Stimulated activated CD8-positive, alpha-beta memory T cell treated with anti-CD3 and anti-CD28 coated beads, Interleukin-7, amount 100 ng/mL, for 1 hour (primary cell): Measurements from ENCODE around the gene AP2A2.

Experiments
- DNase-seq, 2 donors: peaks; one replicate each; pipeline ENCODE4 v3.0.0-alpha.2; 2020; ENCODE audit warnings: low read depth in 2 of 2

AP2A2 gene

DNA sequence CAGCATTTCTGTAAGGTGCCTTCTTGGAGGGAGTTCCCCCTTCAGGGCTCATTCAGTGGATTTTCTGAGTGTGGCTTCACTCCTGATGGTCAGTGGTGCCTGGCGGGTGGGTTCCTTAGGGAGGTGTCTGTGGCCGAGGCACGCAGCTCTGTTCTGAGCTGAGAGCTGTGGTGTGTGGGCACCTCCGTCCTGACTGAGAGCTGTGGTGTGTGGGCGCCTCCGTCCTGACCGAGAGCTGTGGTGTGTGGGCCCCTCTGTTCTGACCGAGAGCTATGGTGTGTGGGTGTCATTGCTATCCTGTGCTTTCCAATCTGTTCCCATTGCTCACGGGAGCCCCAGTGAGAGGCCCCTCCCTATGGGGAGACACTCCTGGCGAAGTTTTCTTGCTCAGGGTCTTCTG, 71.0 kb downstream of the AP2A2 start:
- no peak for DNase-seq

DNA sequence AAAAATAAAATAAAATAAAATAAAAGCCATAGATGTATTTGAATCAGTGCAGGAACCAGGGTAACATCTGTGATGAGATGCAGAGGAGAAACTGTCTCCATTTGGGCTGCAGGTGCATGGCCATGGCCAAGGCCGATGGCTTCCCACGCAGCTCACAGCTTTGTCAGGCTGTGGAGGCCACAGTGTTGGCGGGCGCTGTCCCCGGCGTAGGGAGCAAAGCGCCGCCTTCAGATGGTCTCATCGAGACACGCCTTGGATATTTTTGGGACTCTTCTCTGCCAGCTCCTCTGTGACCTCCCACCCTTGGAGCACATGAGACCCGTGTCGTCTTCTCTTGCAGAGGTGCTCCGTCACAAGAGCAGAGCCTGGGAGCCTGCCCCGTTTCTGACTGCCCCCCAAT, 72.2 kb downstream of the AP2A2 start:
- DNase-seq: no peak

DNA sequence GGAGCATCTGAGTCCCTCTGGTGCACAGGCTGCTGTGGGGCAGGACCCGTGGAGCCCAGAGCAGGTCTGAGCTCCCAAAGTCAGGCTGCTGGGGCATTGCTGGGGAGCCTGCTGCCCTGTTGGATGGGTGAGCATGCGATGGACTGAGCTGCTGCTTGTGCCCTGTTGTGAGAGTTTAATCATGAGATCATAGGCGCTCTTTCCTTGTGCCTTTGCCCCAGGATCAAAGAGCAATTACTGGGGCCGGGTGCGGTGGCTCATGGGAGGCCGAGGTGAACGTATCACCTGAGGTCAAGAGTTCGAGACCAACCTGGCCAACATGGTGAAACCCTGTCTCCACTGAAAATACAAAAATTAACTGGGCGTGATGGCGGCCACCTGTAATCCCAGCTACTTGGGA, 73.3 kb downstream of the AP2A2 start:
- no peak for DNase-seq

DNA sequence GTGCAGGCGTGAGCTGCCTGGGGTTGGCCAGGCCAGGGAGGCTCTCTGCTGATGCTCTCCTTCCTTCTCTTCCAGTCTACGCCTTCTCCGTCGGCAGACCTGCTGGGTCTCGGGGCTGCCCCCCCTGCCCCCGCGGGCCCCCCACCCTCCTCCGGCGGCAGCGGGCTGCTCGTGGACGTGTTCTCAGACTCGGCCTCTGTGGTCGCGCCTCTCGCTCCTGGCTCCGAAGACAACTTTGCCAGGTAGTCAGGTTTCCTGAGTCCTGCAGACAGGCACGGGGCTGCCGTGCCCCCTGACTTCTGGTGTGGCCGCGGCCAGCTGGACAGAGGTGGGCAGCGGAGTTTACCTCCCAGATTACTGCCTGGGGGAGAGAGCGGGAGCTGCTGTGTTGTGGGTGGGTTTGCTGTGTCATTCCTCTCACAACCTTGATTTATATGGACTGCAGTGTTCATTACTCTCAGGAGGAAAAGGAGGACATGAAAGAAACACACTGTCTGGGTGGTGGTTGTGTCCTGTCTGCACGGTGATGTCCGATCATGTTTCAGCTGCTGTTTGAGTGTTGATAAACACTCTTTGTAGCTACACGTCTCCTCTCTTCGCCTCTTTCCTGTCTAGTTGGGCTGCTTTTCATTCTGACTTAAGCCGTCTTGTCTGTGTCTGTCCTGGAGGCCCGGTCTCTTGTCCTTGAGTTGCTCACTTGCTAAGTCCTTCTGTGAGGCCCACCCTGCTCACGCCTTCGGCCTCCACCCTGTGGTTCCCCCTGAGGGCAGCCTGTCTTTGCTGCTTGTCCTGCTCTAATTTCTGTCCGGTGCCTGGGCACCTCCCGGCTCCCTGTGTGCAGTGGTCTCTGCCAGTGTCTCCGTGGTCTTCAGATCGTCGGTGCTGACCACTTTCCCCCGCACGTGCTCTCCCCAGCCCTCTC, 74.9 kb downstream of the AP2A2 start:
- no peak for DNase-seq

DNA sequence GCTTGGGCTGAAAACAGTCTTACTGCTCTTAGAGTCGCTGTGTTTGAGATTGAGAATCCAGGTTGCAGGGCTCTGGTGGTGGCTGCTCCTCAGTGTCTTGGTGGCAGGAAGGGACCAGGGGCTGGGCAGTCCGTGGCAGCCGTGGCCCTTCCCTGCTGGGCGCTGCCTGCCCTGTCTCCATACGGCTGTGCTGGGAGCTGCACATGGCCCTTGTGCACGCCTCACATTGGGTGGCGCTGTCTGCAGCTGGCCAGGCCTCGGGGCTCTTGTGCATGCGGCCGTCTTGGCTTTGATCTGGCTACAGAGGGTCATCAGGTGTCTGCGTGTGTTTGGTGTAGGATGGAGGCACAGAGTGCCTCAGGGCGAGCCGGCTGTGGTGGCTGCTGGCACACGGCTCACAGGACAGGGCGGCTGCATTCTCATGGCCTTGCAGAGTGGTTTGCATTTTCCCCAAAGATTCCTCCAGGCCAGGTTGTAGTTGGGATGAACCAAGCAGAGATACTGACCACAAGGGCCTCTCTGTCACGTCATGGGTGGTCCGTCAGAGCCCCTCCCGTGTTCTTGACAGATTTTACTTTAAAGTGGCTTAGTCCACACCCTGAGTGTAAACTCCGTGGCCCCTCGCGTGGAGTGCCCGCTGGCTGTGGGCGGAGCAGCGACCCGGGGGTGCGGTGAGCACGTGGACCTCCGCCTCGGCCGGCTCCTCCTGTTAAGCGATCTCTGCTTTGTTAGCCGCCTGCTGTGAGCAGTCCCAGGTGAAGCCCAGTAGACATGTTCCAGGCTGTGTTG, 76.1 kb downstream of the AP2A2 start:
- no peak for DNase-seq

DNA sequence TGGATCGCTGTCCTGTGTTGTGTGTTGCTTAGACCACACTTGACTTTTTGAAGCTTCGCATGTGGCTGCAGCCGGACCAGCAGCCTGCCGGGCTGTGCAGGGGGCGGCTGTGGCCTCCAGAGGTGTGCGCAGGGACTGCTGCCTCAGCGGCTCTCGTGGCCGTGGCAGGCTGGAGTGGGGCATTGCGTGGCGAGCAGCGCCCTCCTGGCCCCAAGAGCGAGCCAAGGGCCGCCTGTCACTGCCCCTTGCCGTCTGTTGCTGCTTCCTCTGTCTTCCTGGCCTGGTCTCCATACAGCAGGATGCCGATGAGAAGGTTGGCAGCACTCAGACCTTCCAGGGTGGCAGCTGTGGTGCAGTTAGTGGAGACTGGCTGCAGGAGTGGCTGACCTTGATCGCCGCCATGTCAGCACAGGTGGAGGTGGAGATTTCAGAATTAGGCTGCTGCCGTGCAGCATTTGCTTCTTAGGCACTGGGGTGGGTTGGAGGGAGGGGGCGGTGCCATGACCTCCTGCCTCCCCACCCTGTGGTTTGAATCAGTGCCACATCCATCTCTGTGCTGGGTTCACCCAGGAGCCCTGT, 76.8 kb downstream of the AP2A2 start:
- no peak for DNase-seq

DNA sequence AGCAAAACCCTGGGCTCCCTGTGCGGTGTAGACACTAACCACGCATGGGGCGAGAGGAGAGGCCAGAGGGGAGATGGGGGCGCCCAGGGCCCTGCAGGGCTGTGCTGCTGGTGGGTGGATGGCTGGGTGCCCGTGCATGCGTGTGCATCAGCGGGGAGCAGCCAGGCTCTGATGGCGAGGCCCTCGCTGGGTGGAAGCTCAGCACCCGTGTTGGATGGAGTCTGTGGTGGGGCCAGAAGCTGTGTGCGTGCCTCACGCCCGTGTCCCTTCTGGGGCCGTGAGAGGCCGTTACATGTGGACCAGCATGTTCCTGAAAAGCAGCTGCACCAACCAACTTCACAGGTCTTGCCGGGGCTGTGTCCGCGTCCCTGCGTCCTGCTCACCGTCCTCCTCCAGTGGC, 77.5 kb downstream of the AP2A2 start:
- DNase-seq: no peak

DNA sequence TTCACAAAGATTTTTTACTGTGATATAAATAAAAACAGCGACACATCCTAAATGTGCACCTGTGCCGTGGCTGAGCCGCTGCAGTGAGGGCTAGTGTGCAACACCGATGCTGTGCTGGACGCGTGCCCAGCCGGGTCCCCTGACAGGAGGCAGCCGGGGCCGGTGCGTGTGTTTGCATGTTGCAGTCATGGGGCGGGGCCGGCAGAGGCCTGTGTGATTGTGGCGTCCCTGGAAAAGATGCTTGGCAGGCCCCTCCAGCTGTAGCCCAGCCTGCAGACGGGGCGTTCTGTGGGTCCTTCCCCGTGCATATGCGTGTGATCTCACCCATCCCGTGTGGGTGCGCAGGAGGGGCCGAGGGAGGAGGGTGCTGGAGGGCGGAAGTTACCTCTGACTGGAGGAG, 80.3 kb downstream of the AP2A2 start:
- no peak for DNase-seq

DNA sequence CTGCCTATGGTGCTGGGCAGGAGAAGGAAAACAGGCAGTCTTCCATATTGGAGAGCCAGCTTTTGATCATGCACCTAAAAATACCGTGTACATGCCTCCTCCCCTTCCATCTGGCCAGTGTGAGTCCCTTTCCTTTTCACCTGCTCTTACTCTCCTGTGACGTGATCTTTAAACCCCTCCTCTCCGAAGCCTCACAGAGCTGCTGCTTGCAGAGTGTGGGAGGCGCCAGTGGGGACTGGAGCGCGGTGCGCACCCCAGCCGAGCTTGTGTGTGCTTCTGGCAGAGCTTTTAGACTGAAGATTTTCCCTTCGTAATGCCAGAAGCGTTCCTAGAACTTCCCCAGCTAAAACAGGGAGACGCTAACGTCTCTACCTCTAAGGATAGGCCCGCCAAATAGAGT, 81.1 kb downstream of the AP2A2 start:
- no peak for DNase-seq

DNA sequence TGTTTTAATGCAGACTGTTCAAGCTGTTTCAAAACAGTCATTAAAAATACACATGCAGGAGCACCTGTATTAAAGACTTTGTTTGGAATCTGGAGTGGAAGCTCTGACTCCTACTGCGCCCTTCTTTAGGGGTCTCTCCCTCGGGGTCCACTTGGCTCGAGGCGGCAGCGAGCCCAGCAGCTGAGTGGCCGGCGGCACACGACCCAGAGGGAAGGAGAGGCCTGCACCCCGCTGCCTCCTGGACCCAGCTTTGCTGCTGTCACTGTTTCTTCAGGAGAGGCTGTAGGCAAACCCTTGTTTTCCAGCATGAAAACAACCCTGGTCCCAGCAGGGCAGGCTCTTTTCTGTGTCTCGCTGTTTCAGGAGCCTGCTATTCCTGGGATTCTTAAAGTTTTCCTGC, 81.6 kb downstream of the AP2A2 start:
- DNase-seq: no peak

DNA sequence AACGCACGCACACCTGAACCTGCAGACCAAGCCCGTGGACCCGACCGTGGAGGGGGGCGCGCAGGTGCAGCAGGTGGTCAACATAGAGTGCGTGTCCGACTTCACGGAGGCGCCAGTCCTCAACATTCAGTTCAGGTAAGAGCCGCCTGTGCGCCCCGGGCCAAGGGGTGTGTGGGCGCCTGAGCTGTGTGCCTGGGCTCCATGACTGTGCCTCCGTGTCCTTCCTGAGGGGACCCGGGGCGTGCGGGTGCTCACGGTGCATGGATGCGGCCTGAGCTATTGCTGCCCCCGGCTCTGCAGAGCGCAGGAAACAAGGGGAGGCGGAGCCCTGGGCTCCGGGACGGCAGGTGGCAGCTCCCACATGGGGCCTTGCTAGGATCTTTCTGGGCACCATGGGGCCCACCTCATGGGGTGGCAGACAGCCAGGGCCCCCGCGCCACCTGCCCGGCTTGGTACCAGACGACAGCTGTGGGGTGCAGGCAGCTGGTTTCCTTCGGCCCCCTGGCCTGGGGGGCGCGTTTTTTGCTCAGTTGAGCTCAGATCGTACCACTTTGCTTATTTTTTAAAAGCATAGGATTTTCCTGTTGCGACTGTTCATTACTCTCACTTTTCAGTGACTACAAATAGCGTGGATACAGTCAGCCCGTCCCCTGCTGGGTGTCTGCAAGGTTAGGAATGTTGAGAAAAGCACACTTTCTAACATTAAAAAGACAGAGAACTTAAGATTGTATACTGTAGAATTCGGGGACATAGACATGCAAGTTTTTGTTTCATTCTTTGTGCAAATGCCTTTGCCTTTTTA, 82.5 kb downstream of the AP2A2 start:
- no peak for DNase-seq

DNA sequence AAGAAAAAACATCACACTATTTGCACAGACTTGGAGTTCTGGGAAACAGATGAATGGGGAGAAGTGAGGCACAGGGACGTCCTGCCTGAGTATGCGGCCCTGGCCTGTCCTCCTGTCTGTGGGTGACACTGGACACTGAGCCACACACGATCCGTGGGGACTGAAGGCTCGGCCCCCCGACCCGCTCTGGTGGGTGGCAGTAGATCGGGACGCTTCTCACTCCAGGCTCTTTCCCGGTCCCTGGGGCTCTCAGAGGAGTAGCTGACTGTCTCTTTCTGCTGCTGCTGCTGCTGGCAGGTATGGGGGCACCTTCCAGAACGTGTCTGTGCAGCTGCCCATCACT, 83.1 kb downstream of the AP2A2 start:
- no peak for DNase-seq

DNA sequence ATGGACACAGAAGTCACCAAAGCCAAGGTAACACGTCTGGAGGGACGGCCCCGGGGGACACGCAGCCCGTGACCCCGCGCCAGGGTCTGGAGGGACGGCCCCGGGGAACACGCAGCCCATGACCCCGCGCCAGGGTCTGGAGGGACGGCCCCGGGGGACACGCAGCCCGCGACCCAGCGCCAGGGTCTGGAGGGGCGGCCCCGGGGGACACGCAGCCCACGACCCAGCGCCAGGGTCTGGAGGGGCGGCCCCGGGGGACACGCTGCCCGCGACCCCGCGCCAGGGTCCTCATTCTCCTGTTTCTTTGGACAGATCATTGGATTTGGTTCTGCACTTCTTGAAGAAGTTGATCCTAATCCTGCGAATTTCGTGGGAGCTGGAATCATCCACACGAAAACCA, 83.7 kb downstream of the AP2A2 start:
- DNase-seq: no peak

DNA sequence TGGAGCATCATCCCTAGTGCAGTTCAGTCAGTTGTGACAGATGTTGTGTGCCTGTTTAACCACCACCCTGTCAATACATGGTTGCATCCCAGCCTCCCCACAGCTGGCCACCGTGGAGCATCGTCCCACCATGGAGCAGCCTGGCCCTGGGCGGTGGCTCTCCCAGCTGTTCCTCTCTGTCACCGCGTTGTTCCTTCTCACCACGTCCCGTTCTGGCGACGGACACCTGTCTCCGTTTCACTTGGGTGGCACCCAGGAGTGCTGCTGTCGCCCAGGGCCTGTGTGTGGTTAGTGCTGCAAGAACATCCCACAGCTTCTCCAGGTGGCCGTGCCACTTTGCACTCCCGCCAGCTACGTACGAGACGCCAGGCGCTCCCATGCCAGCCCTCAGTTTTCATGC, 84.3 kb downstream of the AP2A2 start:
- DNase-seq: no peak

DNA sequence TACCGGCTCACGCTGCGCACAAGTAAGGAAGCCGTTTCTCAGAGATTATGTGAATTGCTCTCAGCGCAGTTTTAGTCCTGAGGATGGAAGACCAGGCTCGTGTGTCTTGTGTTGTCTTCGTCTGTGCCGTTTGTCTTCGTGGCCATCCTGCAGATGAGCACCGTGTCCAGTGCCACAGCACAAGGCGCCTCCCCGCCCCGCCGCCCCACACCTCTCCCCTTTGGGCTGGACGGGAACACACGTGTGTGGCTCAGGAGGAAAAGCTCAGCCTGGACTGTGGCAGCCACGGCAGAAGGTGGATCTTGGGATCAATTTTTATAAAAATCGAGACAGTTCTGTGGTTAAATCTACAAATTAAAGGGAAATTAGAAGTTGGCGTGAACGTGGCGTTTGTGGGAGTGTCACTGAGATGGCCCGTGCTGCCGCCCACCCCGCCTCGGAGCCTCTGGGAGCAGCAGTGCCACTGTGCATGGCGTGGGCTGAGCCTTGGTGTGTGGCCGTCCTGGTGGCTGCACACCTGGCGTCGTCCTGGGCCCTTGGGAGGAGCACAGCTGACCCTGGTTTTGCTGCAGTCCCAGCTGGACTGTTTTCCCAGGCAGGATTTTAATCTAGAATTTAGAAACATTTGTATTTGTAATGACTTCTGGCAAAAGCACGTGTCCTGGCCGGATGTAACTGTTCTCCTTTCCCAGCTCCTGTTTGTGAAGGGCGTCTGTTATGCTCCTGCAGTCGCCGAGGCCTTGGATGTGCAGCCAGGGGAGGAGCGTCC, 85.1 kb downstream of the AP2A2 start:
- no peak for DNase-seq

DNA sequence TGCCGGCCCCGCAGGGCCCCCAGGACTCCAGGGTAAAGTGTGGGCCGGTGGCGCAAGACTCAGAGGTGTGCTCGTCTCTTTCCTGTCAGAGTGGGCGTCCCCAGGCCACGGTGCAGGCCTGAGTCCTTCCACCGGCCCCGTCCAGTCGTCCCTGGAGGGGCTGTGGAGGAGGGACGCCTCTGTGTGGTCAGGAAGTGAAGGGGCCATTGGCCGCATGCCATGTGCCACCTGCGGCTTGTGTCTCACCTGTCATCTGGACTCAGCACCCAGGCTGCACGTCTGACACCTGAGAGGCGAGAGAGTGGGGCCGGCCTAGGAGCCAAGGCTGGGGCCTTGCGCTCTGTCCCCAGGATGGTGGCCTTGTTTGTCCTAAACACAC, 85.6 kb downstream of the AP2A2 start:
- no peak for DNase-seq

DNA sequence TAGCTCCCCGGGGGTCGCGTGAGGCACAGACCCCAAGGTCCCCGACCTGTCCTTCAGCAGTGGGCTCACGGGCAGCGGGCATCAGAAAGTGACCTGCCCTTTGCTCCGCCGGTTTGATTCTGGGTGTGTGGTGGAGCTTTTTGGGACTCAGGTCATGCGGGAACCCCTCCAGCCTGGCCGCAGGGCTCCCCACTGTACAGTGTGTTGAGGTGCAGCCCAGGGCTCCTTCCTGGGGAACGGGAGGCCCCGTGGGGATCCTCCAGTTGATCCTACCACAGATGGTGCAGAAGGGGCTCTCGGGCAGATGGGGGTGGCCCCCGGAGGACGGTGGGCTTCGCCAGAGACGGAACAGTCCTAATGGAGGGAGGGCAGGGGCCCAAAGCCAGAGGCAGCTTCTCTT, 86.6 kb downstream of the AP2A2 start:
- DNase-seq: no peak

DNA sequence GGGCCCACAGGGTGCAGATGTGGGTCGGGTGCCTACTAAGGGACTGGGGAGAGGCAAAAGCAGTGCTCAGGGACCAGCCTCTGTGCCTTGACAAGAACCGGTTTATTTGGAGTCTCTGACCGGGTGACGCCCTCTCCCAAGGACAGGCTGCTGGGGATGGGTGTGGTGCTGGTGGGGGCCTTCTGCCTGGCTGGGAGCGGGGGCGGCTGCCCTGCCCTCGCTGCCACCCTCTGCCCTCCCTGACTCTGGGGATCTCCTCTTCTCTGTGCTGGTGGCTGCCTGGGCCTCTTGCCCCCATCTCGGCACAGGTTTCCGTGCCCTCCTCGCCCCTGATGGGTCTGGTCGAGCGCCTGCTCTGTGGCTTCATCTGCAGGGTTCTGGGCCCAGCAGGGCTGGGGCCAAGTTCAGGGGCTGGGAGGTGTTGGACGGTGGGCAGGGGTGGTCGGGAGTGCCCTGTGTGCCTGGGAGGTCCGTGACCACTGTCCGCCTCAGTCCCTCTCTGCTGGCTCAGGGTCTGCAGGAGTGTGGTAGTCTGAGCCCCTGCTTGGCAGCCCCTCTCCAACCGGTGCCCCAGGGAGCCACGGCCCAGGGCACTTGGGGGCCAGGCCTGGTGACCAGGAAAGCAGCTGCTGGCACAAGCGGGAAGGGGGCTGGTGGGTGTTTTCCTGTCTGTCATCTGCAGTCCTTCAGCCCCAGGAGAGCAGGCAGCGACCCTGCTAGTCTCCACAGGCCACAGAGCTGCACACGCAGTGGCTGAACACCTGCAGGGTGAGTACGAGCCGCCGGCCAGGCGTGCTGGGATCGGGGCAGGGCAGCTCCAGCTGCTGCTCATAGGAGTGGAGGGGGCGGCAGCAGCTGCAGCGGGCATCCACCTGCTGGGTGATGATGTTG, 87.3 kb downstream of the AP2A2 start:
- no peak for DNase-seq

DNA sequence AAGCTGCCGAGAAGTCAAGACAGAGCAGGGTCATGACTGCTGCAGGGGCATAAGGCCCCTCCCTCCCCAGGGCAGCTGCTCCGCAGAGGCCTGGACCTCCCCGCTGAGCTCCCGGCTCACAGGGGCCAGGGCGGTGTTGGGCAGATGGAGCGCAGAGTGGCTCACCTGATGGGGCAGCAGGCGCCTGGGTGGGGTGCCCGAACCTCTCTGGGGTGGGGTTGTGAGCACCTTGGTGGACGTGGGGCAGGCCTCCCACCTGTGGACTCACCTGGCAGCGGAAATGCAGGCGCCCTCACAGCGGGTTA, 87.9 kb downstream of the AP2A2 start:
- no peak for DNase-seq

DNA sequence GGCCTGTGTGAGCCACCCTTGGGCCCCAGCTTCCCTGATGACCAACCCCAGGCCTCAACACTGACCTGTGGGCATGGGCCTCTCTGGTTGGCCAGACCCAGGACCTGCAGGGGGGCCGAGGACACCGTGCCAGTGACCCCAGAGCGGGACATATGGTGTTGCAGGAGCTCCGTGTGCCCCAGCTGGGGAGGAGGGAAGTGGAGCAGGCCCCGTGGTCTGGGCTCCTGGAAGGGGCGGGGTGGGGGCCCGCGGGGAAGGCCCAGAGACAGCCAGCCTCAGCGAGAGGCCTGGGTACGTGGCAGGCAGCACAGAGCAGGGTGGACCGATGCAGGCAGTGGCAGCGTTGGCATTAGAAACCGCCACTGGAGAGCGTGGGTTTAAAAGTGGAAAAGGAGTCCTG, 88.6 kb downstream of the AP2A2 start:
- DNase-seq: no peak

DNA sequence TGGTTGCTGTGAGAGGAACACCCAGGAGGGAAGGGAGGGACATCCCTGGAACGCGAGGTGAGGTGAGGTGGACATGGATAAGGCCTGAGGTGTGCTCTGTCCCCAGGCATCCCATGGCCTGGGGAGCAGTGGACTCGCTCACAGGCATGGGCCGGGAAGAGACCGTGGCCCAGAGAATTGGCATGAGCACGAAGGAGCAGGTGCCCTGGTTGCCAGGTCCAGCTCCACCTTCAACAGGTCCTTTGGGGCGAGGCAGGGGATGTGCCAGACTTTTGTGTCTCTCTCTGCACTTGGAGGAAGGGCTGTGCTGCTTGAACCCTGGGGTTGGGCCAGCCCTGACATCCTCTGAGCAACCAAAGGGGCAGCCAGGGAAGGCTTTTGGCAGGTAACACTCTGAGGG, 89.4 kb downstream of the AP2A2 start:
- DNase-seq: no peak
